ENCODE data around the gene DERL3.

DNA sequence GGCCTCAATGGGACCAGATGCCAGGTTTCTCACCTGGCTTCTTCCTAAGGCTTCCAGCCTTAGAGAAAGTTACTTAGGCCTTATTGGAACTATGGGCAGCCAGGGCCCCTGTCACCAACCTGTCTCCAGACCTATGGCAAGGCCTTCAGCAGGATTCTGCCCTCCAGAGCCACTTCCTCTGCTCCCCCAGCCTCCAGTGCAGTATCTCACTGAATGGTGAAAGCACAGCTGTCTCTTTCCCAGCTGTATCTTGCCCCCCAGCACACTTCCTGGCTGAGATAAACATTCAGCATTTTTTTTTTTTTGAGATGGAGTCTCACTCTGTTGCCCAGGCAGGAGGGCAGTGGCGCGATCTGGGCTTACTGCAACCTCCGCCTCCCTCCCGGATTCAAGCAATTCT, 20.4 kb upstream of the DERL3 start:
- TF ChIP-seq, protein P1, sequence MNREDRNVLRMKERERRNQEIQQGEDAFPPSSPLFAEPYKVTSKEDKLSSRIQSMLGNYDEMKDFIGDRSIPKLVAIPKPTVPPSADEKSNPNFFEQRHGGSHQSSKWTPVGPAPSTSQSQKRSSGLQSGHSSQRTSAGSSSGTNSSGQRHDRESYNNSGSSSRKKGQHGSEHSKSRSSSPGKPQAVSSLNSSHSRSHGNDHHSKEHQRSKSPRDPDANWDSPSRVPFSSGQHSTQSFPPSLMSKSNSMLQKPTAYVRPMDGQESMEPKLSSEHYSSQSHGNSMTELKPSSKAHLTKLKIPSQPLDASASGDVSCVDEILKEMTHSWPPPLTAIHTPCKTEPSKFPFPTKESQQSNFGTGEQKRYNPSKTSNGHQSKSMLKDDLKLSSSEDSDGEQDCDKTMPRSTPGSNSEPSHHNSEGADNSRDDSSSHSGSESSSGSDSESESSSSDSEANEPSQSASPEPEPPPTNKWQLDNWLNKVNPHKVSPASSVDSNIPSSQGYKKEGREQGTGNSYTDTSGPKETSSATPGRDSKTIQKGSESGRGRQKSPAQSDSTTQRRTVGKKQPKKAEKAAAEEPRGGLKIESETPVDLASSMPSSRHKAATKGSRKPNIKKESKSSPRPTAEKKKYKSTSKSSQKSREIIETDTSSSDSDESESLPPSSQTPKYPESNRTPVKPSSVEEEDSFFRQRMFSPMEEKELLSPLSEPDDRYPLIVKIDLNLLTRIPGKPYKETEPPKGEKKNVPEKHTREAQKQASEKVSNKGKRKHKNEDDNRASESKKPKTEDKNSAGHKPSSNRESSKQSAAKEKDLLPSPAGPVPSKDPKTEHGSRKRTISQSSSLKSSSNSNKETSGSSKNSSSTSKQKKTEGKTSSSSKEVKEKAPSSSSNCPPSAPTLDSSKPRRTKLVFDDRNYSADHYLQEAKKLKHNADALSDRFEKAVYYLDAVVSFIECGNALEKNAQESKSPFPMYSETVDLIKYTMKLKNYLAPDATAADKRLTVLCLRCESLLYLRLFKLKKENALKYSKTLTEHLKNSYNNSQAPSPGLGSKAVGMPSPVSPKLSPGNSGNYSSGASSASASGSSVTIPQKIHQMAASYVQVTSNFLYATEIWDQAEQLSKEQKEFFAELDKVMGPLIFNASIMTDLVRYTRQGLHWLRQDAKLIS (CRISPR knock-in tag; IDR thresholded peaks at IDR 0.05; ENCODE audit: borderline replicate concordance) = no peak
- TF ChIP-seq, protein P2, sequence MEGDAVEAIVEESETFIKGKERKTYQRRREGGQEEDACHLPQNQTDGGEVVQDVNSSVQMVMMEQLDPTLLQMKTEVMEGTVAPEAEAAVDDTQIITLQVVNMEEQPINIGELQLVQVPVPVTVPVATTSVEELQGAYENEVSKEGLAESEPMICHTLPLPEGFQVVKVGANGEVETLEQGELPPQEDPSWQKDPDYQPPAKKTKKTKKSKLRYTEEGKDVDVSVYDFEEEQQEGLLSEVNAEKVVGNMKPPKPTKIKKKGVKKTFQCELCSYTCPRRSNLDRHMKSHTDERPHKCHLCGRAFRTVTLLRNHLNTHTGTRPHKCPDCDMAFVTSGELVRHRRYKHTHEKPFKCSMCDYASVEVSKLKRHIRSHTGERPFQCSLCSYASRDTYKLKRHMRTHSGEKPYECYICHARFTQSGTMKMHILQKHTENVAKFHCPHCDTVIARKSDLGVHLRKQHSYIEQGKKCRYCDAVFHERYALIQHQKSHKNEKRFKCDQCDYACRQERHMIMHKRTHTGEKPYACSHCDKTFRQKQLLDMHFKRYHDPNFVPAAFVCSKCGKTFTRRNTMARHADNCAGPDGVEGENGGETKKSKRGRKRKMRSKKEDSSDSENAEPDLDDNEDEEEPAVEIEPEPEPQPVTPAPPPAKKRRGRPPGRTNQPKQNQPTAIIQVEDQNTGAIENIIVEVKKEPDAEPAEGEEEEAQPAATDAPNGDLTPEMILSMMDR (IDR thresholded peaks at IDR 0.05) = no peak

Measured in WTC11 (cell line).